ENCODE measurements around the gene GRAMD1A.

GRAMD1A gene

GRCh38 chr19:35052599-35053190 lies 52.6 kb downstream of the GRAMD1A start:
- DNase-seq (ENCODE audit: extremely low read depth, low read depth), result no peak
- TF ChIP-seq CTCF (IDR thresholded peaks at IDR 0.05; ENCODE audit: low read depth, low read length), result no peak

GRCh38 chr19:35053667-35054293 lies 53.7 kb downstream of the GRAMD1A start:
- TF ChIP-seq CTCF (IDR thresholded peaks at IDR 0.05; ENCODE audit: low read depth, low read length), result no peak
- no peak for DNase-seq (ENCODE audit: extremely low read depth, low read depth)

GRCh38 chr19:35054626-35055025 lies 54.5 kb downstream of the GRAMD1A start:
- DNase-seq (ENCODE audit: extremely low read depth, low read depth), result no peak
- no peak for TF ChIP-seq CTCF (IDR thresholded peaks at IDR 0.05; ENCODE audit: low read depth, low read length)

GRCh38 chr19:35055715-35056179 lies 55.6 kb downstream of the GRAMD1A start:
- no peak for DNase-seq (ENCODE audit: extremely low read depth, low read depth)

GRCh38 chr19:35056513-35057063 lies 56.5 kb downstream of the GRAMD1A start:
- DNase-seq (ENCODE audit: extremely low read depth, low read depth), result no peak
- TF ChIP-seq CTCF (IDR thresholded peaks at IDR 0.05; ENCODE audit: low read depth, low read length), result no peak

More at GRCh38 chr19:35055715-35056179, 55.6 kb downstream of the GRAMD1A start:
- no peak for TF ChIP-seq CTCF (IDR thresholded peaks at IDR 0.05; ENCODE audit: low read depth, low read length)

GRCh38 chr19:35058370-35058769 lies 58.2 kb downstream of the GRAMD1A start:
- TF ChIP-seq CTCF (IDR thresholded peaks at IDR 0.05; ENCODE audit: low read depth, low read length), result no peak
- no peak for DNase-seq (ENCODE audit: extremely low read depth, low read depth)

All from AG09319 (cell line).